ENCODE results near the gene FRMPD4. TPM values are rescaled to one million over a fixed set of nuclear protein-coding genes. Genes with fewer than 3 reads are reported as not detected.
"Not testable (repeated sequence)": the region's sequence is repeated elsewhere in the genome, so short reads cannot be mapped to it uniquely, and the experiment has no call there.

Gene FRMPD4
- total and polyA plus RNA-seq, 2 experiments from 2014 or later: 0.19 to 0.80 TPM

DNA sequence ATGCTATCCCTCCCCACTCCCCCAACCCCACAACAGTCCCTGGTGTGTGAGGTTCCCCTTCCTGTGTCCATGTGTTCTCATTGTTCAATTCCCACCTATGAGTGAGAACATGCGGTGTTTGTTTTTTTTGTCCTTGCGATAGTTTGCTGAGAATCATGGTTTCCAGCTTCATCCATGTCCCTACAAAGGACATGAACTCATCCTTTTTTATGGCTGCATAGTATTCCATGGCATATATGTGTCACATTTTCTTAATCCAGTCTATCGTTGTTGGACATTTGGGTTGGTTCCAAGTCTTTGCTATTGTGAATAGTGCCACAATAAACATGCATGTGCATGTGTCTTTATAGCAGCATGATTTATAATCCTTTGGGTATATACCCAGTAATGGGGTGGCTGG lies 25.9 kb downstream of the FRMPD4 start:
- H3K27me3 ChIP-seq (ENCODE audit: insufficient read depth); H3K4me2 ChIP-seq; H2AFZ ChIP-seq; H3K27ac ChIP-seq (ENCODE audit: low read depth); H3K79me2 ChIP-seq (replicated peaks; ENCODE audit: insufficient read depth); H3K27me3 Mint-ChIP-seq (ENCODE audit: insufficient read depth, low read depth, poor library complexity); DNase-seq (ENCODE audit: low spot score); H3K4me1 ChIP-seq (ENCODE audit: insufficient read depth); H3K36me3 Mint-ChIP-seq (ENCODE audit: low read depth); H3K36me3 ChIP-seq (ENCODE audit: insufficient read depth); H3K9me2 ChIP-seq (ENCODE audit: insufficient read depth); H3K4me1 Mint-ChIP-seq; H4K20me1 ChIP-seq (replicated peaks; ENCODE audit: insufficient read depth); H3F3A ChIP-seq (replicated peaks; ENCODE audit: low read depth); H3K27ac Mint-ChIP-seq; H3K9me3 Mint-ChIP-seq; ATAC-seq; H3K4me3 ChIP-seq; H3K4me3 Mint-ChIP-seq: not testable (repeated sequence)

DNA sequence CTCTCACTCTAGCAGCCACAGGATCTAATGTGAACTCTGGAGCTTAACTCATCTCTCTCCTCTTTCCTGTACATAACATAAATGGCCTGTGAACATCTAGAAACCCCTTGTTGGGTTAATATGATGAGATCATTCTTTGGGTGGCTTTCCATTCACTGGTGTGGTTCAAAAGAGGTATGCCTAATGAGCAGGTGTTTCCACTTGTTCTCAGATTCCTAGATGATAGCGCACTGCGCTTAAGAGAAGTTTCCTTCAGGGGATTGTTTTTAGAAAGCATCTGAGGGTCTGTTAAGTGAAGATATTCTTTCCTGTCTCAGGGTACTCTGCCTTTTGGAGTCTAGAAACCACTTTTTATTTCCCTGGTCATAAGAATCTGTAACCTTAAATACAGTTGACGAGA lies 32.5 kb downstream of the FRMPD4 start:
- DNase-seq (ENCODE audit: low spot score) (no peak), ATAC-seq (no peak)
- Histone ChIP-seq H3K79me2 (replicated peaks; ENCODE audit: insufficient read depth) (no peaks in the 10 kb centered on the region), H3K4me3 (no peak overlapping the region), H4K20me1 (replicated peaks; ENCODE audit: insufficient read depth) (no peaks in the 10 kb centered on the region), H3K36me3 (ENCODE audit: insufficient read depth) (no peaks in the 10 kb centered on the region), H3F3A (replicated peaks; ENCODE audit: low read depth) (no peaks in the 10 kb centered on the region), H2AFZ (no peak overlapping the region), H3K27ac (ENCODE audit: low read depth) (no peak overlapping the region), H3K9me2 (ENCODE audit: insufficient read depth) (no peaks in the 10 kb centered on the region), H3K4me2 (no peak overlapping the region), H3K27me3 (ENCODE audit: insufficient read depth) (no peaks in the 10 kb centered on the region), H3K4me1 (ENCODE audit: insufficient read depth) (no peaks in the 10 kb centered on the region; the same call in 1 of the 2 replicates)
- Mint-ChIP-seq H3K4me3 (no peak overlapping the region), H3K27ac (no peak overlapping the region), H3K27me3 (ENCODE audit: insufficient read depth, low read depth, poor library complexity) (no peaks in the 10 kb centered on the region), H3K9me3 (no peaks in the 10 kb centered on the region), H3K4me1 (peaks cover 11% of the 10 kb centered on the region; the same call in 2 of the 3 replicates), H3K36me3 (ENCODE audit: low read depth) (no peaks in the 10 kb centered on the region)
- TF ChIP-seq ZNF114 (CRISPR knock-in tag; IDR thresholded peaks at IDR 0.05) (no peak), NANOG (IDR thresholded peaks at IDR 0.05; ENCODE audit: borderline replicate concordance) (no peak), EZH2phosphoT487 (IDR thresholded peaks at IDR 0.05; ENCODE audit: unreplicated experiment) (no peak)
- TF ChIP-seq, protein P1, sequence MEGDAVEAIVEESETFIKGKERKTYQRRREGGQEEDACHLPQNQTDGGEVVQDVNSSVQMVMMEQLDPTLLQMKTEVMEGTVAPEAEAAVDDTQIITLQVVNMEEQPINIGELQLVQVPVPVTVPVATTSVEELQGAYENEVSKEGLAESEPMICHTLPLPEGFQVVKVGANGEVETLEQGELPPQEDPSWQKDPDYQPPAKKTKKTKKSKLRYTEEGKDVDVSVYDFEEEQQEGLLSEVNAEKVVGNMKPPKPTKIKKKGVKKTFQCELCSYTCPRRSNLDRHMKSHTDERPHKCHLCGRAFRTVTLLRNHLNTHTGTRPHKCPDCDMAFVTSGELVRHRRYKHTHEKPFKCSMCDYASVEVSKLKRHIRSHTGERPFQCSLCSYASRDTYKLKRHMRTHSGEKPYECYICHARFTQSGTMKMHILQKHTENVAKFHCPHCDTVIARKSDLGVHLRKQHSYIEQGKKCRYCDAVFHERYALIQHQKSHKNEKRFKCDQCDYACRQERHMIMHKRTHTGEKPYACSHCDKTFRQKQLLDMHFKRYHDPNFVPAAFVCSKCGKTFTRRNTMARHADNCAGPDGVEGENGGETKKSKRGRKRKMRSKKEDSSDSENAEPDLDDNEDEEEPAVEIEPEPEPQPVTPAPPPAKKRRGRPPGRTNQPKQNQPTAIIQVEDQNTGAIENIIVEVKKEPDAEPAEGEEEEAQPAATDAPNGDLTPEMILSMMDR (conservative IDR thresholded peaks at IDR 0.05; ENCODE audit: low read depth in 2 of 2): no peak

DNA sequence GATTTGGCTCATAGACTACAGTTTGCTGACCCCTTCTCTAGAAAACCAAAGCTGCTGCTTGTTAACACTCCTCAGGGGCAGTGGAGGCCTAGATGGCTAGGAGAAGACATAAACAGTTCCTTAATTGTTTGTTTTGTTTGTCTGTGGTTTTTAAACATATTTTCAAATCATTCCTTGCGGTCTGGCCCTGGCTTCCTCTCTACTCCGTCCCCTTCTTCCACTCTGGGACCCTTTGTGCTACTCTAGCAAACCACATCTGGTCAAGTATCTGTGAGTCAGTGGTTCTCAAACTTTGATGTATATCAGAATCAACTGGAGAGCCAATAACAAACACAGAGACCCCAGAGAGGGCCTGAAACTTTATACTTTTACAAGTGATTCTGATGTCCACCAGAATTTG lies 36.1 kb downstream of the FRMPD4 start:
- ATAC-seq (no peak), DNase-seq (ENCODE audit: low spot score) (no peak)
- Histone ChIP-seq H3K4me2 (no peak overlapping the region), H3K4me1 (ENCODE audit: insufficient read depth) (peaks cover 3% of the 10 kb centered on the region; the same call in 1 of the 2 replicates), H3K79me2 (replicated peaks; ENCODE audit: insufficient read depth) (no peaks in the 10 kb centered on the region), H3K9me2 (ENCODE audit: insufficient read depth) (no peaks in the 10 kb centered on the region), H2AFZ (no peak overlapping the region), H3K4me3 (no peak overlapping the region), H3K27ac (ENCODE audit: low read depth) (no peak overlapping the region), H4K20me1 (replicated peaks; ENCODE audit: insufficient read depth) (no peaks in the 10 kb centered on the region), H3F3A (replicated peaks; ENCODE audit: low read depth) (no peaks in the 10 kb centered on the region), H3K36me3 (ENCODE audit: insufficient read depth) (no peaks in the 10 kb centered on the region), H3K27me3 (ENCODE audit: insufficient read depth) (no peaks in the 10 kb centered on the region)
- no peaks in the 10 kb centered on the region for H3K9me3 Mint-ChIP-seq
- no peaks in the 10 kb centered on the region for H3K36me3 Mint-ChIP-seq (ENCODE audit: low read depth)
- H3K27me3 Mint-ChIP-seq (ENCODE audit: insufficient read depth, low read depth, poor library complexity): no peaks in the 10 kb centered on the region
- no peak overlapping the region for H3K27ac Mint-ChIP-seq
- H3K4me1 Mint-ChIP-seq: peaks cover 14% of the 10 kb centered on the region; the same call in 2 of the 3 replicates
- no peak overlapping the region for H3K4me3 Mint-ChIP-seq
- no peak for TF ChIP-seq ZNF114 (CRISPR knock-in tag; IDR thresholded peaks at IDR 0.05)
- TF ChIP-seq EZH2phosphoT487 (IDR thresholded peaks at IDR 0.05; ENCODE audit: unreplicated experiment): no peak
- no peak for TF ChIP-seq JUNB (IDR thresholded peaks at IDR 0.05; ENCODE audit: unreplicated experiment)
- TF ChIP-seq, protein P1 (conservative IDR thresholded peaks at IDR 0.05; ENCODE audit: low read depth in 2 of 2): no peak
- TF ChIP-seq STAT1 (IDR thresholded peaks at IDR 0.05; ENCODE audit: unreplicated experiment): no peak
- TF ChIP-seq, protein P2, sequence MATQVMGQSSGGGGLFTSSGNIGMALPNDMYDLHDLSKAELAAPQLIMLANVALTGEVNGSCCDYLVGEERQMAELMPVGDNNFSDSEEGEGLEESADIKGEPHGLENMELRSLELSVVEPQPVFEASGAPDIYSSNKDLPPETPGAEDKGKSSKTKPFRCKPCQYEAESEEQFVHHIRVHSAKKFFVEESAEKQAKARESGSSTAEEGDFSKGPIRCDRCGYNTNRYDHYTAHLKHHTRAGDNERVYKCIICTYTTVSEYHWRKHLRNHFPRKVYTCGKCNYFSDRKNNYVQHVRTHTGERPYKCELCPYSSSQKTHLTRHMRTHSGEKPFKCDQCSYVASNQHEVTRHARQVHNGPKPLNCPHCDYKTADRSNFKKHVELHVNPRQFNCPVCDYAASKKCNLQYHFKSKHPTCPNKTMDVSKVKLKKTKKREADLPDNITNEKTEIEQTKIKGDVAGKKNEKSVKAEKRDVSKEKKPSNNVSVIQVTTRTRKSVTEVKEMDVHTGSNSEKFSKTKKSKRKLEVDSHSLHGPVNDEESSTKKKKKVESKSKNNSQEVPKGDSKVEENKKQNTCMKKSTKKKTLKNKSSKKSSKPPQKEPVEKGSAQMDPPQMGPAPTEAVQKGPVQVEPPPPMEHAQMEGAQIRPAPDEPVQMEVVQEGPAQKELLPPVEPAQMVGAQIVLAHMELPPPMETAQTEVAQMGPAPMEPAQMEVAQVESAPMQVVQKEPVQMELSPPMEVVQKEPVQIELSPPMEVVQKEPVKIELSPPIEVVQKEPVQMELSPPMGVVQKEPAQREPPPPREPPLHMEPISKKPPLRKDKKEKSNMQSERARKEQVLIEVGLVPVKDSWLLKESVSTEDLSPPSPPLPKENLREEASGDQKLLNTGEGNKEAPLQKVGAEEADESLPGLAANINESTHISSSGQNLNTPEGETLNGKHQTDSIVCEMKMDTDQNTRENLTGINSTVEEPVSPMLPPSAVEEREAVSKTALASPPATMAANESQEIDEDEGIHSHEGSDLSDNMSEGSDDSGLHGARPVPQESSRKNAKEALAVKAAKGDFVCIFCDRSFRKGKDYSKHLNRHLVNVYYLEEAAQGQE (IDR thresholded peaks at IDR 0.05; ENCODE audit: unreplicated experiment): no peak

Data from GM23338 (cell line).